NCI-H1417 (cell line): Measurements from ENCODE around the gene BICRAL.
A peak's percentile ranks its signal among the peaks of the same experiment; 100 is the strongest.
"Not testable (repeated sequence)": the region's sequence is repeated elsewhere in the genome, so short reads cannot be mapped to it uniquely, and the experiment has no call there.

Source experiments
- DNase-seq, 3 experiments: peaks; one replicate each; lab custom pipeline; 2025; lab: John Stamatoyannopoulos, UW

The BICRAL gene

GRCh38 chr6:42762426-42762859 is 19.4 kb upstream of the BICRAL start:
- DNase-seq, result no peak

GRCh38 chr6:42762950-42763349 is 18.9 kb upstream of the BICRAL start:
- no peak for DNase-seq

DNA sequence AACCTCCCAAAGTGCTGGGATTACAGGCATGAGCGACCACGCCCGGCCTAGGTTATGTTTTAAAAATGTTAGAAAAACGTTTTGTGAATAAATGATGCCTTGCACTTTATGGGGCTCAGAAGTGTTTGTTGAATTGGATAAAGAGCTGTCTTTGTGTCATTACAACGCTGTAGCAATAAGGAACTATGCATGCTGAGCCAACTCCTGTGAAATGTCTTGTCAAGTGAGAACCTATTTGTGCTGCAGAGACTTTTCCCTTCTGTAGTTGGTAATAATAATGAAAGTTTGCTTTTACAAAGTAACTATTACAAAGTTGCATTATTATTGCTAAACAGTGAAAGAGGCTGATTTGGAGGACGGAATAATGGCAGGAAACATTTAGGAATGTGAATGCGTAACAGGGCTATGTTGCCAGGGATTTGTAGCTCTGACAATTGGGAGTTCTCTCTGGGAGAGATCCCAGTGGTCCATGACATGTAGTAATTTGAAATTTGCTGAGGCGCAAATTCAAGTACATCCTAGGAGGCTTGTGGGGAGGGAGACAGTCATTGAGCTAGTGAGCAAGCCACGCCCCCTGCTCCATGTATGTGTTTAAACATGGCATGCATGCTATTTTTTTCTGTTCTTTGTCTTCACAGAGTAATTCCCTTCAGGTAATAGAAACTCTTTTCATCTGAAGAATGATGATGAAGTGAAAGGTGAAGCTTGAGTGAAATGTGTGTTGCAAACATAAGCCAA is 16.8 kb upstream of the BICRAL start:
- peak in 1 of 3 experiments; percentile 74 for DNase-seq

DNA sequence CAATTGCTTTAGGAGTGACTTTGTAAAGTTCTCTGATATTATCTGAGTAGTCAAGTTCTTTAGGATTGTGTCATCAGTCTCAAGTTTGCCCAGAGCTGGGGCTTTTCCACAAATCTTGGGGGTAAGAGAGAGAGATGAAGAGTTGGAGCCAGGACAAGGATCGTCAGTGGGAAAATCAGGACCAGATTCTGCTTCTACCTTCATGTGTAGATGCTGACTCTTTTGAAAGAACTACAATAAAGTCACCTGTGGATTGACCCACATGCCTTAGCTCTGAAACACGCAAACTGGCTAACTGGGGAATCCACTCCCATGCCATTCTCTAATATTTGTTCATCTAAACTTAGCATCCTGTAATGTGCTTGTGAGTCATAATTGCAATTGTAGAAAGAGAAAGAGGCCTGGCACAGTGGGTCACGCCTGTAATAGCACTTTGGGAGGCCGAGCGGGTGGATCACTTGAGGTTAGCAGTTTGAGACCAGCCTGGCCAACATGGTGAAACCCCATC is 15.6 kb upstream of the BICRAL start:
- no peak for DNase-seq

GRCh38 chr6:42769051-42769450 is 12.8 kb upstream of the BICRAL start:
- no peak for DNase-seq

- DNase-seq, result no peak
Measured at GRCh38 chr6:42769836-42770235, 12.0 kb upstream of the BICRAL start.

DNA sequence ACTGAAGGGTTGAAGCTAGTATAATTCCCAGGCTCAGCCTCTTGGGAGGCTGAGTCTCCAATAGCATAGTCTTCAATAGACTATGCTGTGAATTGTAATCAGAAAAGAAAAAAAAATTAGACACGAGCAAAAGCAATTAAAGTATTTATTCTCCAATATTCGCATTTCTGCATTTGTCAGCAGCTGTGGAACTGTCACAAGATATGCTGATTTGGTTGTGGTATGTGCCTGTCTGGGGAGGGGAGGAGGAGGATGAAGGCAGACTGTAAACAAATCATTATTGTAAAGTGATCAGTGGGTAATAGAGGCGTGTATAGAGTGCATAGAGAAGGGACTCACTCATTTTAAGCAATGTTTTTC is 10.1 kb upstream of the BICRAL start:
- peak in 1 of 3 experiments; percentile 54 for DNase-seq

GRCh38 chr6:42774201-42774600 is 7.7 kb upstream of the BICRAL start:
- DNase-seq, result no peak

GRCh38 chr6:42774821-42775487 is 6.9 kb upstream of the BICRAL start:
- DNase-seq, result not testable (repeated sequence)

- no peak for DNase-seq
Measured at GRCh38 chr6:42777126-42777822, 4.6 kb upstream of the BICRAL start.

GRCh38 chr6:42778122-42778521 is 3.7 kb upstream of the BICRAL start:
- no peak for DNase-seq

DNA sequence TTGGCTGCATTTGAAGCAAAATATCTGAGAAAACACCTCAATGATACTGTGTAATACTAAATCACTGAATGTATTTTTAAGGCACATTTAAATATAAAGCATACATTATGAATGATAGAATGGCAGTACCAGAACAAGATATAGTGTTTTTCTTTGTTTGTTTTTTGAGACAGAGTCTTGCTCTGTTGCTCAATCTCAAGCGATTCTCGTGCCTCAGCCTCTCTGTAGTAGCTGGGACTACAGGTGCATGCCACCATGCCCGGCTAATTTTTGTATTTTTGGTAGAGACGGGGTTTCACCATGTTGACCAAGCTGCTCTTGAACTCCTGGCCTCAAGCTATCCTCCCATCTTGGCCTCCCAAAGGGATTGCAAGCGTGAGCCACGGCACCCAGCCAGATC is 2.3 kb upstream of the BICRAL start:
- DNase-seq, result no peak

GRCh38 chr6:42781546-42781795 is 381 bp upstream of the BICRAL start:
- peak in 2 of 3 experiments; percentile 41 to 79 for DNase-seq

DNA sequence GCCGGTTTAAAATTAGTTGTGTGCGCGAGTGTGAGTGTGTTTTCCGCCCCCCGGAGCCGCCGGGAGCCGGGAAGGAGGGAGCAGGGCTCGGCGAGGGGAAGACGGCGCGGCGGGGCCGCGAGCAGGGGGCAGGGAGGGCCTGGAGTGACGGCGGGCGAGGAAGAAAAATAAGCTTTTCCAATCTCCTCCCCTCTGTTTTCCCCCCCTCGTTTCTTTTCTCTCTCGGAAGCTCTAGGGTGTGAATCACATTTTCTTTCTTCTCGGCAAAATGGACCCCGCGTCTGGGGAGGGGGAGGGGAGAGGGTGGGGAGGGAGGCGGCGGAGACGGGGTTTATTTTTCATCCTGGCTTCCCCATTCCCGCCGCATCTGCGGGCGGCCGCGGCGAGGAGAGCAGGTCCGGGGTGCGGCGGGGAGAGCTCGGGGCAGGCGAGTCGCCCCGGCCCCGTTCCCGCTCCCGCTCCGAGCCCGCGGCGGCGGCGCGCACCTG is 881 bp downstream of the BICRAL start:
- peak; percentile 75 to 91 (median 87) for DNase-seq

DNA sequence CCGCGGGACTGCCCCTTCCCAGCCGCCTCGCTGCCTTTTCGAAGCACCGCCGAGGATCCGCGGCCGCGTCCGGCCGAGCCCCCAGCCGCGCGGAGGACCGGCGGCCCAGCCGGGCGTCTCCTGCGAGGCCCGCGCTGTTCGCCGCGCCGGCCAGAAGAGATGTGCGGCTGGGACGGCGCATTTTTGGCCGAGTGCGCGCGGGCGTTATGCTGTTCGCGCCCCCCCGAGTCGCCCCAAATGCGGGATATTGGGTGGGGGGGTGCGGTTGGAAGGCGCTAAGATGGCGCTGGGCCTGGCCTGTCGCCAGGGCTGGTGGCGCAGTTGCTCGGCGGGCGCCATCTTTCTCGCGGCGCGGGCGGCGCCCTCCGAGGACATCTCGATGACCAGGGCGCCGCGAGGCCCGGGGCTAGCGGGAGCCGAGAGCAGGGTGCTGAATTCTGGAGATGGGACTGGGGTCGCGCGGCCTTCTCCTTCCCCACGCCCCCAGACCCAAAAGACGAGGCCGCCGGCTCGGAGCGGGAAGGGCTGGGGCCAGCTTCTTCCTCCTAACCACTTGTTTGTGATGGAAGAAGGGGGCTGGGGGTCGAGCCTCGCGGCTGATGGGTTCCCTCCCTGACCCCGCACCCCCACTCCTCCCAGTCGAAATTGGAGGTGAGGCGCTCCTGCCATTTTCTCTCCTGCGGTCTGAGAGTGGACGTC is 1.5 kb downstream of the BICRAL start:
- DNase-seq, result peak; percentile 72 to 87 (median 86)

DNA sequence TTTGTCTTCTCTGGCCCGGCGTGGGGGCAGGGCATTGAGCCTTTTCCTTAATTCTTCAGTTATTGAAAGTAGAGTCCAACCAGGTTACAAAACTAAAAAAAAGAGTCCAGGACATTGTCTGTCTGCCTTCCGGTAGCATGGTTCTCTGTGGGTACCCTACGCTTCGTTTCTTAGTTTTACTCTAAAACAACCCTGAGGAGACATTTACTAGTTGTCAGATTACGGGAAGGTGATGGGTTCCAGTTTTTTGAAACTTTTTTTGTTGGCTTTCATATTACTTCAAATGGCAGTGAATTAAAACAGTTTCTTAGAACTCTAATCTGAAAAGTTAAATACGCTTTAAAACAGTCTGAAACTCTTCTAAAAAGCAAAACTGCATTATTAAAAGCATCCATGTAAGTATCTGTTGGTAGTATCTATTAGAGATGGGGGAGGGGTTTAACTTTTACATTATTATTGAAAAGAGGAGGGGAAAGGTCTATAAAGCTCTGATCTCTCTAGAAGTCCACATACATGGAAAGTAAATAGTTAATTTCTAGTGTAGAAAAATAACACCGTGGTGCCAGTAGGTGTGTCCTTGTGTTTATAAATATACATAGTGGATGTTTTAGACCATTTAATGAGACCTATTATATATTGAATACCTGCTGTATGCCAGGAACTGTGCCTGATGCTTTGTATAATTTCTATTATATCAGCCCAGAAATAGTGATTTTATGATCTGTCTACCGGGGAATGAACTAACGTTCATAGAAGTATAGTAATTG is 2.2 kb downstream of the BICRAL start:
- DNase-seq, result peak in 1 of 3 experiments; percentile 45

DNA sequence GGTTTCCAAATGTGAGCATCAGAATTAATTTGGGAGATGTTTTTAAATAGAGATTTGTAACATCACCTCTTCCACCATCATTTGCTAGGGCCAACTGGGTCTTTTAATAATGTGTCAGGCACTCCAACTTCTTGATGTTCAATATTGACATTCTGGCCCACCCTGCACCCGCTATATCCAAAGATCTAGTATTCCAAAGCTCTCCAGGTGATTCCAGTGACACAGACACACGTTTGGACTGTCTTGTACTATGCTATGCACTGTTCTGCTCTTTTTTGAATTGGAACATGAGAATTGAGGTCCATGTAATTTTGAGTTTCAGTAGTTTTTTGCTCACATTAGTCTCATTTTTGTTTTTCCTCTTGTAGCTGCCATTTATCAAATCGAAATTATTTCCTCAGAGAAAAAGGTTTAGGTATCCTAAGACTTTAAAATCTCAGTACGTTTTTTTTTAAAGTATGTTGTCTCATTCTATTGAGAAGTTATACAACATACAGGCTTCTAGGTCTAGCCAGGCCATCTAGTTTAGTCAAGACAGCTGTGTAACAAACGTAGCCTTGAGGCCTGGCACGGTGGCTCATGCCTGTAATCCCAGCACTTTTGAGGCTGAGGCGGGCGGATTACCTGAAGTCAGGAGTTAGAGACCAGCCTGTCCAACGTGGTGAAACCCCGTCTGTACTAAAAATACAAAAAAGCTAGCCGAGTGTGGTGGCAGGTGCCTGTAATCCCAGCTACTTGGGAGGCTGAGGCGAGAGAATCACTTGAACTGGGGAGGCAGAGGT is 3.1 kb downstream of the BICRAL start:
- peak in 1 of 3 experiments; percentile 53 for DNase-seq

DNA sequence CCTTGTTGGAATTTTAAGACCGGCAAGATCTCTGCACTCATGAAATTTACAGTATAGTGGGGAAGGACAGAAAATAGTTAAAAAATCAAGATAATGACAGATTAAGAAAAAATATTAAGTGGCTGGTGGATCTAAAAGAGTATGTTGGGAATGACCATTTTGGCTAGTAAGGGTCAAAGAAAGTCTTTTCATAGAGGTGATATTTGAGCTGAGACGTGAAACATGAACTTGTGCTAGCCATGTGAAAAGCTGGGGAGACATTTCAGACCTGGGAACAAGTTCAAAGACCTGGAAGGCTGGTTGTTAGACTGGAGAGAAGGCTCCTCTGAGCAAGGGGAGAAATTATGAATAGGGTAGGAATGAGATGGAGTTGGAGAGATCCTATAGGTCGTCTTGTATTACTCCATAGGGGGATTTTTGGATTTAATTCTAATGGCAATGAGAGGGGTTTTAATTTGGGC is 4.7 kb downstream of the BICRAL start:
- no peak for DNase-seq

- DNase-seq, result peak in 2 of 3 experiments; percentile 24 to 93
Measured at GRCh38 chr6:42787063-42787472, 5.2 kb downstream of the BICRAL start.

DNA sequence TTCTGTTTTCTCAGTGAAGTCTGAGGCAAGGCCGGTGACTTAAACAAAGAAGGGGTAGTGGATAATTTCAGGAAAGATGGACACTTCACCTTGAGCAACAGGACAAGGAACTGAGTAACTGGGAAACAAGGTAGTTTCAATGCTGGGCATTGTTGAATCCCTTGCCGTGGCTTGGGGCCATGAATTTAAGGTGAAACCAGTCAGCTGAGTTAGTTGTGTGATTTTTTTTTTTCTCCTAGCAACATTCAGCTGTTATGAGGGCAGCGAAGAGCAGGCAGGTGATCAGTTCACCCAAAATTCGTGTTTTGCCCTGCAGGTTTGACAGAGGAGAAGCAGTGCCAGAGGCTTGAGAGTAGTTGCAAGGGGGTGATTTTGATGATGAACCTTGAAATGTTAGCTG is 6.8 kb downstream of the BICRAL start:
- no peak for DNase-seq
